HG03060 (cell line): ENCODE measurements around the gene SEMA3C.
"Not testable (repeated sequence)": the region's sequence is repeated elsewhere in the genome, so short reads cannot be mapped to it uniquely, and the experiment has no call there.

Experiments used
- ATAC-seq: cut with Tn5 transposase; IDR thresholded peaks from one replicate; pipeline ENCODE4 v1.9.1; 2021; ENCODE audit warnings: low read depth, moderate number of reproducible peaks; ENCODE audit not compliant: unreplicated experiment

Gene SEMA3C

GRCh38 chr7:80929619-80930018 is 10.8 kb upstream of the SEMA3C start:
- no peak for ATAC-seq

- ATAC-seq: not testable (repeated sequence)
These were observed 8.1 kb upstream of the SEMA3C start for GRCh38 chr7:80926955-80927354.

GRCh38 chr7:80924090-80924489 is 5.2 kb upstream of the SEMA3C start:
- no peak for ATAC-seq

- ATAC-seq: no peak
These were observed 4.4 kb upstream of the SEMA3C start for GRCh38 chr7:80923211-80923612.

- no peak for ATAC-seq
These were observed 3.6 kb upstream of the SEMA3C start for GRCh38 chr7:80922253-80923049.

GRCh38 chr7:80921130-80921529 is 2.3 kb upstream of the SEMA3C start:
- no peak for ATAC-seq

GRCh38 chr7:80918399-80918798 is 452 bp downstream of the SEMA3C start:
- no peak for ATAC-seq

- no peak for ATAC-seq
These were observed 1.8 kb downstream of the SEMA3C start for GRCh38 chr7:80916770-80917741.

- no peak for ATAC-seq
These were observed 8.6 kb downstream of the SEMA3C start for GRCh38 chr7:80910228-80910627.

- ATAC-seq: no peak
These were observed 10.5 kb downstream of the SEMA3C start for GRCh38 chr7:80908360-80908797.

- no peak for ATAC-seq
These were observed 11.2 kb downstream of the SEMA3C start for GRCh38 chr7:80907612-80908011.

GRCh38 chr7:80907141-80907601 is 11.7 kb downstream of the SEMA3C start:
- no peak for ATAC-seq

- no peak for ATAC-seq
These were observed 13.5 kb downstream of the SEMA3C start for GRCh38 chr7:80905334-80905733.

- ATAC-seq: no peak
These were observed 16.0 kb downstream of the SEMA3C start for GRCh38 chr7:80902716-80903308.

GRCh38 chr7:80902019-80902418 is 16.8 kb downstream of the SEMA3C start:
- no peak for ATAC-seq

- no peak for ATAC-seq
These were observed 18.0 kb downstream of the SEMA3C start for GRCh38 chr7:80900583-80901576.

GRCh38 chr7:80896906-80897598 is 21.8 kb downstream of the SEMA3C start:
- no peak for ATAC-seq

- no peak for ATAC-seq
These were observed 23.8 kb downstream of the SEMA3C start for GRCh38 chr7:80895056-80895455.

- ATAC-seq: no peak
These were observed 27.6 kb downstream of the SEMA3C start for GRCh38 chr7:80891259-80891544.
